ENCODE results near the gene HPN.

- TF ChIP-seq CTCF (IDR thresholded peaks at IDR 0.05; ENCODE audit: borderline replicate concordance, extremely low read depth, low read length, poor library complexity, severe bottlenecking) = no peak
- TF ChIP-seq EZH2 (IDR thresholded peaks at IDR 0.05; ENCODE audit: borderline replicate concordance, low read depth, low read length, severe bottlenecking) = no peak
Observed at GRCh38 chr19:35018379-35018778, 23.1 kb upstream of the HPN start.

All from DND-41 (cell line).